HepG2 (cell line): Measurements from ENCODE around the gene ATP1B2. TPM values are rescaled to one million over a fixed set of nuclear protein-coding genes. Genes with fewer than 3 reads are reported as not detected.

Experiments used
- CREM ChIP-seq, 2 experiments: sonication (generic) in 1 of 2; formaldehyde crosslinking in 1 of 2; IDR thresholded peaks; 2 replicates each; pipeline versions ENCODE4 v1.4.0 to v1.6.1; 2016 to 2020; ENCODE audit warnings: antibody characterized with exemption in 1 of 2, mild to moderate bottlenecking in 1 of 2, missing genetic modification reagents in 1 of 2
- ETV6 ChIP-seq: sonication (generic); formaldehyde crosslinking; conservative IDR thresholded peaks from 2 replicates; pipeline ENCODE4 v1.4.0; 2020; ENCODE audit warnings: missing genetic modification reagents
- FOXK1 ChIP-seq: sonication (generic); formaldehyde crosslinking; IDR thresholded peaks from 2 replicates; pipeline ENCODE4 v1.4.0; 2020; ENCODE audit warnings: low read depth, missing genetic modification reagents, borderline replicate concordance
- GATAD2A ChIP-seq: IDR thresholded peaks from 2 replicates; pipeline ENCODE4 v1.6.1; 2016
- HNRNPUL1 ChIP-seq: fragments of 200-400 bp; formaldehyde crosslinking; IDR thresholded peaks from 2 replicates; pipeline ENCODE4 v1.6.1; 2017; ENCODE audit warnings: low read depth, mild to moderate bottlenecking, low read length, moderate library complexity
- HOXA9 ChIP-seq: sonication (generic); formaldehyde crosslinking; IDR thresholded peaks from 2 replicates; pipeline ENCODE4 v1.8.1; 2022; ENCODE audit warnings: missing genetic modification reagents, mild to moderate bottlenecking, moderate library complexity, borderline replicate concordance
- JUND ChIP-seq: sonication (generic); formaldehyde crosslinking; IDR thresholded peaks from 2 replicates; pipeline ENCODE4 v1.8.0; 2022; ENCODE audit warnings: mild to moderate bottlenecking, missing genetic modification reagents
- KLF12 ChIP-seq: sonication (generic); formaldehyde crosslinking; IDR thresholded peaks from 2 replicates; pipeline ENCODE4 v1.4.0; 2020; ENCODE audit warnings: missing genetic modification reagents, borderline replicate concordance
- KLF13 ChIP-seq: sonication (generic); formaldehyde crosslinking; IDR thresholded peaks from 2 replicates; pipeline ENCODE4 v1.4.0; 2020; ENCODE audit warnings: mild to moderate bottlenecking, missing genetic modification reagents
- MAFF ChIP-seq: IDR thresholded peaks from 2 replicates; pipeline ENCODE4 v1.6.1; 2011; ENCODE audit warnings: low read depth, low read length, improper control_type of control experiment
- MBNL3 ChIP-seq: fragments of 250-450 bp; sonication (Bioruptor Pico); conservative IDR thresholded peaks from 2 replicates; pipeline ENCODE4 v1.8.0; 2022; ENCODE audit warnings: mild to moderate bottlenecking, inconsistent platforms
- MEF2D ChIP-seq: sonication (generic); formaldehyde crosslinking; IDR thresholded peaks from 2 replicates; pipeline ENCODE4 v1.5.1; 2020; ENCODE audit warnings: mild to moderate bottlenecking, missing genetic modification reagents
- NFYB ChIP-seq: sonication (generic); formaldehyde crosslinking; IDR thresholded peaks from 2 replicates; pipeline ENCODE4 v1.4.0; 2020; ENCODE audit warnings: missing genetic modification reagents
- PHF20 ChIP-seq: sonication (generic); formaldehyde crosslinking; IDR thresholded peaks from 2 replicates; pipeline ENCODE4 v1.5.0; 2020; ENCODE audit warnings: mild to moderate bottlenecking, missing genetic modification reagents
- POLR2A ChIP-seq, 2 experiments: IDR thresholded peaks; 2 replicates each; pipeline ENCODE4 v1.6.1; 2011; ENCODE audit warnings: low read depth in 2 of 2, low read length in 2 of 2, mild to moderate bottlenecking in 1 of 2, moderate library complexity in 1 of 2; ENCODE audit not compliant: insufficient read depth in 1 of 2
- SAP130 ChIP-seq: IDR thresholded peaks from 2 replicates; pipeline ENCODE4 v1.6.1; 2016; ENCODE audit warnings: low read depth
- TFDP2 ChIP-seq: sonication (generic); formaldehyde crosslinking; IDR thresholded peaks from 2 replicates; pipeline ENCODE4 v1.4.0; 2020; ENCODE audit warnings: missing genetic modification reagents
- TP53 ChIP-seq: sonication (generic); formaldehyde crosslinking; conservative IDR thresholded peaks from 2 replicates; pipeline ENCODE4 v1.4.0; 2020; ENCODE audit warnings: missing genetic modification reagents
- ZBTB1 ChIP-seq: sonication (generic); formaldehyde crosslinking; IDR thresholded peaks from 2 replicates; pipeline ENCODE4 v1.4.0; 2020; ENCODE audit warnings: missing genetic modification reagents, borderline replicate concordance
- ZBTB33 ChIP-seq: sonication (generic); formaldehyde crosslinking; IDR thresholded peaks from 2 replicates; pipeline ENCODE4 v1.4.0; 2020; ENCODE audit warnings: missing genetic modification reagents
- ZHX1 ChIP-seq: sonication (generic); formaldehyde crosslinking; IDR thresholded peaks from 2 replicates; pipeline ENCODE4 v1.8.1; 2022; ENCODE audit warnings: low read depth, mild to moderate bottlenecking, missing genetic modification reagents
- ZNF251 ChIP-seq: sonication (generic); formaldehyde crosslinking; IDR thresholded peaks from 2 replicates; pipeline ENCODE4 v1.9.0; 2021; ENCODE audit warnings: mild to moderate bottlenecking, missing genetic modification reagents
- ZNF274 ChIP-seq: sonication (generic); formaldehyde crosslinking; IDR thresholded peaks from 2 replicates; pipeline ENCODE4 v1.5.1; 2020; ENCODE audit warnings: mild to moderate bottlenecking, missing genetic modification reagents
- ZNF333 ChIP-seq: sonication (generic); formaldehyde crosslinking; IDR thresholded peaks from 2 replicates; pipeline ENCODE4 v1.4.0; 2020; ENCODE audit warnings: mild to moderate bottlenecking, missing genetic modification reagents, borderline replicate concordance
- ZNF451 ChIP-seq: sonication (generic); formaldehyde crosslinking; IDR thresholded peaks from 2 replicates; pipeline ENCODE4 v1.5.0; 2020; ENCODE audit warnings: mild to moderate bottlenecking, missing genetic modification reagents
- ZNF839 ChIP-seq: sonication (generic); formaldehyde crosslinking; IDR thresholded peaks from 2 replicates; pipeline ENCODE4 v1.4.0; 2020; ENCODE audit warnings: missing genetic modification reagents, mild to moderate bottlenecking, borderline replicate concordance
- polyA plus RNA-seq, 8 experiments: library from polyadenylated mRNA; depleted of rRNA in 3 of 8; stranded (reverse) in 7 of 8; unstranded in 1 of 8; fragments of >200 nt; fragmentation: Illumina TruSeq in 4 of 8; extraction: Trizol in 4 of 8; gene quantifications; 2 replicates each; pipeline versions ENCODE4 v1.2.1 to v1.2.3, GENCODE V29; 2011 to 2016; ENCODE audit warnings: low read depth in 4 of 8, missing spikeins in 1 of 8, mixed read lengths in 1 of 8; ENCODE audit not compliant: insufficient read depth in 1 of 8
- total RNA-seq, 5 experiments: library from RNA; depleted of rRNA; stranded (reverse); fragments of >200 nt; fragmentation: Illumina TruSeq; extraction: Trizol; gene quantifications; 2 replicates each; pipeline ENCODE4 v1.2.3, GENCODE V29; 2016; ENCODE audit warnings: low read depth in 1 of 5

ATP1B2 gene
- total and polyA plus RNA-seq, 2 of the 13 experiments (the other 11 are each of a cell fraction or from before 2014, with no cell fraction given), result not detected

- TF ChIP-seq ZNF251 (no peak), ZHX1 (CRISPR knock-in tag) (peak; percentile 38; the same call in 1 of the 2 replicates), SAP130 (CRISPR knock-in tag) (peak; percentile 92), JUND (CRISPR knock-in tag) (no peak), ZBTB33 (CRISPR knock-in tag) (no peak), POLR2A (IDR thresholded peaks at IDR 0.05; ENCODE audit: insufficient read depth in 1 of 2, low read depth in 2 of 2, low read length in 2 of 2) (peak; percentile 83 to 89), ZNF333 (CRISPR knock-in tag) (0 out of 2 replicates have a peak, but pooled peaks have one; percentile 47), MBNL3 (no peak), ZNF839 (CRISPR knock-in tag) (no peak), GATAD2A (CRISPR knock-in tag) (peak; percentile 53), MEF2D (CRISPR knock-in tag) (peak; percentile 59; the same call in 1 of the 2 replicates), ETV6 (CRISPR knock-in tag) (0 out of 2 replicates have a peak, but pooled peaks have one; percentile 26), MAFF (no peak), KLF12 (CRISPR knock-in tag) (peak; percentile 69; the same call in 1 of the 2 replicates), PHF20 (CRISPR knock-in tag) (no peak), ZBTB1 (CRISPR knock-in tag) (no peak), HNRNPUL1 (no peak), NFYB (CRISPR knock-in tag) (peak; percentile 72), ZNF451 (CRISPR knock-in tag) (no peak), KLF13 (CRISPR knock-in tag) (no peak), HOXA9 (no peak), ZNF274 (peak; percentile 79), FOXK1 (CRISPR knock-in tag) (peak; percentile 49; the same call in 1 of the 2 replicates), CREM (IDR thresholded peaks at IDR 0.05) (peak; percentile 47; the same call in 1 of the 2 replicates), CREM (CRISPR knock-in tag; IDR thresholded peaks at IDR 0.05) (no peak), TP53 (no peak), TFDP2 (peak; percentile 49; the same call in 1 of the 2 replicates)
These were observed 23.2 kb upstream of the ATP1B2 start, which contains the start of gene SAT2 (continued) for GRCh38 chr17:7627250-7628121.
